DND-41 (cell line): Measurements from ENCODE around the gene STAMBP.

Experiments
- ATAC-seq: fragments of 200-7000 bp; cut with Tn5 transposase; 3 replicates; pipeline ENCODE4 v1.9.1; 2021; ENCODE audit warnings: low read depth; ENCODE audit not compliant: insufficient read depth
- DNase-seq: peaks from one replicate; pipeline ENCODE4 v3.0.0-alpha.2; 2020
- H2AFZ ChIP-seq: 2 replicates; pipeline ENCODE4 v1.6.0; 2012; ENCODE audit warnings: low read depth, low read length
- H3K27ac ChIP-seq: 2 replicates; pipeline ENCODE4 v1.5.1; 2012; ENCODE audit warnings: low read length, inconsistent platforms
- H3K27me3 ChIP-seq: fragments of 200-600 bp; sonication (generic); 2 replicates; pipeline ENCODE4 v1.6.0; 2012; ENCODE audit warnings: low read length, mild to moderate bottlenecking, inconsistent platforms; ENCODE audit not compliant: insufficient read depth, poor library complexity
- H3K36me3 ChIP-seq: 2 replicates; pipeline ENCODE4 v1.5.1; 2012; ENCODE audit warnings: low read length, inconsistent platforms; ENCODE audit not compliant: insufficient read depth
- H3K4me1 ChIP-seq: 2 replicates; pipeline ENCODE4 v1.5.1; 2012; ENCODE audit warnings: mild to moderate bottlenecking, low read length; ENCODE audit not compliant: insufficient read depth
- H3K4me2 ChIP-seq: 2 replicates; pipeline ENCODE4 v1.6.0; 2012; ENCODE audit warnings: mild to moderate bottlenecking, moderate library complexity, low read length, inconsistent platforms; ENCODE audit not compliant: insufficient read depth
- H3K4me3 ChIP-seq, 2 experiments: fragments of 200-600 bp in 1 of 2; shearing (Covaris generic) in 1 of 2; 2 replicates each; pipeline ENCODE4 v1.5.1; 2012 to 2016; ENCODE audit warnings: inconsistent platforms in 2 of 2, low read length in 2 of 2, mild to moderate bottlenecking in 2 of 2, low read depth in 1 of 2, moderate library complexity in 1 of 2
- H3K79me2 ChIP-seq: 2 replicates; pipeline ENCODE4 v1.6.0; 2012; ENCODE audit warnings: low read length, inconsistent platforms; ENCODE audit not compliant: insufficient read depth
- H3K9ac ChIP-seq: 2 replicates; pipeline ENCODE4 v1.6.0; 2012; ENCODE audit warnings: low read depth, mild to moderate bottlenecking, inconsistent platforms, low read length, moderate library complexity
- H3K9me3 ChIP-seq: 2 replicates; pipeline ENCODE4 v1.5.1; 2012; ENCODE audit warnings: low read length, moderate library complexity, mild to moderate bottlenecking, inconsistent platforms; ENCODE audit not compliant: insufficient read depth, severe bottlenecking
- H4K20me1 ChIP-seq: 2 replicates; pipeline ENCODE4 v1.6.0; 2012; ENCODE audit warnings: low read length; ENCODE audit not compliant: insufficient read depth
- EZH2 ChIP-seq: IDR thresholded peaks from 3 replicates; pipeline ENCODE4 v1.6.1; 2012; ENCODE audit warnings: borderline replicate concordance, low read depth, mild to moderate bottlenecking, moderate library complexity, low read length, inconsistent platforms; ENCODE audit not compliant: severe bottlenecking
- TF ChIP-seq, protein P1 (sequence below): IDR thresholded peaks from 2 replicates; pipeline ENCODE4 v1.5.1; 2012; ENCODE audit warnings: borderline replicate concordance, low read length, moderate library complexity, mild to moderate bottlenecking; ENCODE audit not compliant: poor library complexity, severe bottlenecking; ENCODE audit errors: extremely low read depth

The STAMBP gene

DNA sequence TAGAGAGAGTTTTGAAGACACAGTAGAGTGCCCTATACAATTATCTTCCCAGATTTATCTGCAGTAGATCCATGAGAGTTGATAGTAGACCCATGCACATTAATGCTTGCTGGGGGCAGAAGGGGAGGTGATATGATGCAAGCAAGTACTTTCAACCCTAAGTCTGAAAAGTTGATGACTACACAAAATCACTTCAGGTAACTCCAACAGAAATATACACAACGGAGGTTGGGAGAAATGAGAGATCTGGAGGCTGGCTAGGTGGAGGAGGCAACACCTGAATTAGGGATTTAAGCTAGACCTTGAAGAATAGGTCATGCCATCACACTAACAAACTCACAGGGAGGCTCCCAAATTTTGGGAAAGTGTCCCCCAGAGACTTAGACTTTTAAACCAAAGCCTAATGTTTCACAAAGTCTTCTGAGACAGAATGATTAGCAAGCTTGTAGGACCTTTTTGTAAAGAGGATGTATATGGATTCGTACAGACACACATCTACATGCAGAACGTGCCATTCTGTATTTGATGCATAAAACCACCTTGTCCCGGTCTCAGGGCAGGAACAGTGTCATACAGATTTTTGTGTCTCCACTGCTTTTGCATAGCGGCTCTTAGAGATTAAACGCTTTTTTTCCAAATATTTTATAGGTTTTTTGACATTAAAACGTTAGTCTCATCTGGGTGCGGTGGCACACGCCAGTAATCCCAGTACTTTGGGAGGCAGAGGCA, 937 bp upstream of the STAMBP start:
- no peaks in the 10 kb centered on the region for H3K9me3 ChIP-seq
- TF ChIP-seq, protein P1, sequence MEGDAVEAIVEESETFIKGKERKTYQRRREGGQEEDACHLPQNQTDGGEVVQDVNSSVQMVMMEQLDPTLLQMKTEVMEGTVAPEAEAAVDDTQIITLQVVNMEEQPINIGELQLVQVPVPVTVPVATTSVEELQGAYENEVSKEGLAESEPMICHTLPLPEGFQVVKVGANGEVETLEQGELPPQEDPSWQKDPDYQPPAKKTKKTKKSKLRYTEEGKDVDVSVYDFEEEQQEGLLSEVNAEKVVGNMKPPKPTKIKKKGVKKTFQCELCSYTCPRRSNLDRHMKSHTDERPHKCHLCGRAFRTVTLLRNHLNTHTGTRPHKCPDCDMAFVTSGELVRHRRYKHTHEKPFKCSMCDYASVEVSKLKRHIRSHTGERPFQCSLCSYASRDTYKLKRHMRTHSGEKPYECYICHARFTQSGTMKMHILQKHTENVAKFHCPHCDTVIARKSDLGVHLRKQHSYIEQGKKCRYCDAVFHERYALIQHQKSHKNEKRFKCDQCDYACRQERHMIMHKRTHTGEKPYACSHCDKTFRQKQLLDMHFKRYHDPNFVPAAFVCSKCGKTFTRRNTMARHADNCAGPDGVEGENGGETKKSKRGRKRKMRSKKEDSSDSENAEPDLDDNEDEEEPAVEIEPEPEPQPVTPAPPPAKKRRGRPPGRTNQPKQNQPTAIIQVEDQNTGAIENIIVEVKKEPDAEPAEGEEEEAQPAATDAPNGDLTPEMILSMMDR = no peak
- TF ChIP-seq EZH2 = no peak
- H4K20me1 ChIP-seq = no peaks in the 10 kb centered on the region
- peaks cover 19% of the 10 kb centered on the region for H3K36me3 ChIP-seq
- H3K4me3 ChIP-seq = peak overlapping the region; percentile 72 to 79
- peak overlapping the region; percentile 72 for H3K4me2 ChIP-seq
- no peak for ATAC-seq
- peak overlapping the region; percentile 75 for H3K9ac ChIP-seq
- H3K4me1 ChIP-seq = peaks cover 42% of the 10 kb centered on the region
- peak overlapping the region; percentile 64 for H3K27ac ChIP-seq
- H3K79me2 ChIP-seq = peaks cover 39% of the 10 kb centered on the region
- H3K27me3 ChIP-seq = no peaks in the 10 kb centered on the region
- DNase-seq = no peak
- H2AFZ ChIP-seq = peak overlapping the region; percentile 95

DNA sequence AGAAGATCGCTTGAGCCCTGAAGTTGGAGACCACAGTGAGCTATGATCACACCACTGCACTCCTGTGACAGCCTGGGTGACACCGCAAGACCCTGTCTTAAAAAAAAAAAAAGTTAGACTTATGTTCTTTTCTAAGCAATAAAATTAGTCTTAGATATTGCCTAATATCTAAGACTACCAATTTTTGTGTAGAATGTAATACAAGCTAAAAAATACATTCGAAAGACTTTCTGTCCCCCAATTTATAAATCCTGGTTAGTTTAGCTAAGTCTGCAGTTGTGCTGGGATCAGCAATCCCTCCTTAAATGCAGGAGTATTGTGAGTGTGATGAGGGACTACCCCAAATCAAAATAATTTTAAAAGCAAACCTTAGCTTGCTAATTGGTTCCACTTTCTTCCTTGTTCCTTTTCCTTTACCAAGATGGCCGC, 358 bp upstream of the STAMBP start:
- TF ChIP-seq, protein P1 = no peak
- TF ChIP-seq EZH2 = no peak
- H3K4me2 ChIP-seq = peak overlapping the region; percentile 72
- no peaks in the 10 kb centered on the region for H4K20me1 ChIP-seq
- H3K9me3 ChIP-seq = no peaks in the 10 kb centered on the region
- ATAC-seq = no peak
- peak overlapping the region; percentile 75 for H3K9ac ChIP-seq
- no peak for DNase-seq
- H3K4me1 ChIP-seq = peaks cover 47% of the 10 kb centered on the region
- H3K36me3 ChIP-seq = peaks cover 23% of the 10 kb centered on the region
- H3K4me3 ChIP-seq = peak overlapping the region; percentile 72 to 79
- peak overlapping the region; percentile 64 for H3K27ac ChIP-seq
- H3K79me2 ChIP-seq = peaks cover 41% of the 10 kb centered on the region
- peak overlapping the region; percentile 95 for H2AFZ ChIP-seq
- no peaks in the 10 kb centered on the region for H3K27me3 ChIP-seq

DNA sequence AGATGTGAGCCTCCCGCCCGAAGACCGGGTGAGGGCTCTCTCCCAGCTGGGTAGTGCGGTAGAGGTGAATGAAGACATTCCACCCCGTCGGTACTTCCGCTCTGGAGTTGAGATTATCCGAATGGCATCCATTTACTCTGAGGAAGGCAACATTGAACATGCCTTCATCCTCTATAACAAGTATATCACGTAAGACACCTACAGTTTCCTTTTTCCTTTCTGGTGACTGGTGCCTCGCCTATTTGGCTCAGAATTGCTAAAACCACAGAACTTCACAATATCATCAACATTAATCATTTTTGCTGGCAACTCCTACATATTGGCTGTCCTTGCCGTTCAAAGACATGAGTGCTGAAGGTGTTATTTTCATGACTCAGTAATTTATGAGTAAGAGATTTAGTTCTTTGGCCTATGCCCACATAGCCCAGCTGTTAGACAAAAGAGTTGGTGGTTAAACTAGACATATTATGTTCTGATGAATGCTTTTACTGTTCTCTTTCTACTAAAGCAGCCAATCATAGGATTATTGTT, 2.2 kb downstream of the STAMBP start:
- Histone ChIP-seq H3K4me1 (peaks cover 47% of the 10 kb centered on the region), H3K4me3 (no peak overlapping the region), H4K20me1 (no peaks in the 10 kb centered on the region), H3K36me3 (peaks cover 41% of the 10 kb centered on the region), H3K27ac (no peak overlapping the region), H3K9me3 (no peaks in the 10 kb centered on the region), H3K27me3 (no peaks in the 10 kb centered on the region), H3K9ac (no peak overlapping the region), H3K79me2 (peaks cover 52% of the 10 kb centered on the region), H3K4me2 (peak overlapping the region; percentile 72; the same call in 1 of the 2 replicates), H2AFZ (no peak overlapping the region)
- TF ChIP-seq EZH2 = no peak
- TF ChIP-seq, protein P1 = no peak
- DNase-seq = no peak
- ATAC-seq = no peak
